Measurements from ENCODE around the gene EFTUD2. TPM values are rescaled to one million over a fixed set of nuclear protein-coding genes. Genes with fewer than 3 reads are reported as not detected.

Gene EFTUD2
- total RNA-seq, 1 experiment from 2014 or later = 84.5 TPM

DNA sequence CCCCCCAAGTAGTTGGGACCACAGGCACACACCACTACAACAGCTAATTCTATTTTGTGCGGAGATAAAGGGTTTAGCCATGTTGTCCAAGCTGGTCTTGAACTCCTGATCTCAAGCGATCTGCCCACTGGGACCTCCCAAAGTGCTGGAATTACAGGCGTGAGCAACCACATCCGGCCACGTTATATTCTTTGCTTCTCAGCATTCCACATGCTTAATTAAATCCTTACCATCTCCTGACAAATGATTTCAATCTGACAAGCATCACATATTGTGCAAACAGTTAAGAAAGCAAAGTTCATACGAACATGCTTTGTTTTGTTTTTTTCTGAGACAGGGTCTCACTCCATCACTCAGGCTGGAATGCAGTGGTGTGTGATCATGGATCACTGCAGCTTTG is 33.3 kb downstream of the EFTUD2 start:
- no peak for DNase-seq (ENCODE audit: low read depth)
- in situ Hi-C loops (cut with HindIII; ENCODE audit: low pct_unique_long_range_greater_than_20kb, low sequenced_read_pairs) = no loop called here

DNA sequence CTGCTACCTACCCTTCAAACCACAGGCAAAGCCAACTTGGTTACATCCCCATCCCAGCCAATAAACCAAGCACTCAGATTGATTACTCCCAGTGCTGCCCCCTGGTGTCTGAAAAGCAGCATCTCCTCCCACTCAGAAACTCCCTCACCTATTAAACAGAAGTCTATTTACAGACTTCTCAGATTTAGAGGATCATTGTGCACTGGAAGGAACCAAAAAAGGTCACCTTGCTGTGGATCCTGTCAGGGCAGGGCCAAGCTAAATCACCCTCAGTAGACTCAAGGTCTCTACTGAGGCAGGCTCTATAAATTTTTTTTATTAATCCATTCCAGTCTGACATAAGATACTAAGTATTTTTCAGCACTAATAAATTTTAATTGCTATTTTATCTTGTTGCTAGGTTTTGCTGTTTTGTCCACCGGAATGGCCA is 34.0 kb downstream of the EFTUD2 start:
- DNase-seq (ENCODE audit: low read depth) = peak; percentile 45
- in situ Hi-C loops (cut with HindIII; ENCODE audit: low pct_unique_long_range_greater_than_20kb, low sequenced_read_pairs) = no loop called here

DNA sequence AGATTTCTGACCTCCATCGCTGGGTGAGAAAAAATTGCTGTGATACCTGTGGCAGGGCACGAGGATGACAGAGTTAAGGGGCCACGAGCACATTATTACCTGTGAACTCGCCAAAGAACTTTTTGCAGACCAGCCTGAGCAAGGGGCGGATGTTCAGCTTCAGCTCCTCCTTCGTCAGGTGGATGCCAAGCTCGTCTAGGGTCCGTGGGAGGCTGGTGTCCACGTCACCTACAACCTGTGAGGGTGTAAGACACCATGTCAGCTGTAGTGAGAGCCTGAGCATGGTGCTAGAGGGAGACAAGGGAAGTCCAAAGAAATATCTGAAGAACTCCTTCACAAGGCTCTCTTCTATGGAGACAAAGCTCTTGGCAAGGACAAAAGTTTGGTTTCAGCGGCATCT is 34.4 kb downstream of the EFTUD2 start:
- DNase-seq (ENCODE audit: low read depth) = no peak
- in situ Hi-C loops (cut with HindIII; ENCODE audit: low pct_unique_long_range_greater_than_20kb, low sequenced_read_pairs) = no loop called here

DNA sequence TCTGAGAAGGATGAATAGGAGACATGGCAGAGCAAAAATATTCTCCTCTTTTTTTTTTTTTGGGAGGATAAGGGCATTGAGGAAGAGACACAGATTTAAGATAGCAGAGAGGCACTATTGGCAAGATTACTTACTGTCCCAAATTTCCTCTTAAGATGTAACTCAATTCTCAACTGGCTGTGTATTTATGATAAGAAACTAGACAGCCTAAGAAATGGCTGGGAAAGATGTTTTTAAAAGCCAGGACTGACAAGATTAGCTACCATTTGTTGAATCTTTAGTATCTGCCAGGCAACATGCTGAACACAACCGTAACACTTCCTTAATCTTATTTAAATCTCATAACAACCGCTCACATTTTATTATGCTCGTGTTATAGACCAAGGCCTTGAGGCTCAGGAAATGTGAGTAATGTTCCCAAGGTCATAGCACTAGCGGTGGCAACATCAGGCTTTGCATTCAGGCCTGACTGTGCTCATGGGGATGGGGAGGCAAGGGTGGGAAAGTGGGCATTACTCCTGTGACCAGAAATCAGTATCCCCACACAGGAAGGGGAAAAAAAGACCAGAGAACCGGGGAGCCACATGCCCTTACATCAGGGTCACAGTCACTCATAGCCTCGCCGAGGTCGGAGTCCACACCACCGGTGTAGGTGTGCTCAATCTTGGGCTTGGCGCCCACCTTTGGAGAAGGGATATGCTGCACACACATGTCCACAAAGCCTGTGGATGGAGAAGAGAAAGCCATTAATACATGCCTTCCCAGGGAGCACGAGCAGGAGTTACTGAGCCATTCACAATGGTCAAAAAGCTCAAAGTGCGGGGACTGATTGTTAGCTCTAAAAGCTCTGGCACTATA is 36.0 kb downstream of the EFTUD2 start:
- DNase-seq (ENCODE audit: low read depth) = no peak
- in situ Hi-C loops (cut with HindIII; ENCODE audit: low pct_unique_long_range_greater_than_20kb, low sequenced_read_pairs) = no loop called here

DNA sequence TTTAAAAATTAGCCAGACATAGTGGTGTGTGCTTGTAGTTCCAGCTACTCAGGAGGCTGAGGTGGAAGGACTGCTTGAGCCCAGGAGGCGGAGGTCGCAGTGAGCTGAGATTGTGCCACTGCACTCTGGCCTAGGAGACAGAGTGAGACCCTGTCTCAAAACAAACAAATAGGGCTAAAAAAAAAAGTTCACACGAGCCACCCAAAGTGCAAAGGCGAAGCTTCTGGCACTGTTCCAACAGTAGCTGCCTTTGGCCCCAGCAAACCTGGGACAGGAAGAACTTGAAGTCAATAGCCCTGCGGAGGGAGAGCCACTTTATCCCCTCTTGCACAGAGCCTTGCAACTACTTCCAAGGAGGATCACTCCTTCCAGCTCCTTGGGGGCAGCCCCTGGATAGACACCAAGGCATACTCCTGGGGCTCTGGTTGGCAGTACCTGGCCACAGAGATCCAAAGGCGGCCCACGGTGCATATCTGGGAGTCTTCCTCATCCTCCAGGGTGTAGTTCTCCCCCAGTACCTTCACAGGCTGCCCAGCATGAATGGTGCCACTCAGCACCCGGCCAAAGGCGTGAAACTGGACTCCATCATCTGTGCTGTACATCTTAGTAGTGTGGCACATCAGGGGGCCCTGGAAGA is 36.8 kb downstream of the EFTUD2 start:
- in situ Hi-C loops (cut with HindIII; ENCODE audit: low pct_unique_long_range_greater_than_20kb, low sequenced_read_pairs) = no loop called here
- no peak for DNase-seq (ENCODE audit: low read depth)

DNA sequence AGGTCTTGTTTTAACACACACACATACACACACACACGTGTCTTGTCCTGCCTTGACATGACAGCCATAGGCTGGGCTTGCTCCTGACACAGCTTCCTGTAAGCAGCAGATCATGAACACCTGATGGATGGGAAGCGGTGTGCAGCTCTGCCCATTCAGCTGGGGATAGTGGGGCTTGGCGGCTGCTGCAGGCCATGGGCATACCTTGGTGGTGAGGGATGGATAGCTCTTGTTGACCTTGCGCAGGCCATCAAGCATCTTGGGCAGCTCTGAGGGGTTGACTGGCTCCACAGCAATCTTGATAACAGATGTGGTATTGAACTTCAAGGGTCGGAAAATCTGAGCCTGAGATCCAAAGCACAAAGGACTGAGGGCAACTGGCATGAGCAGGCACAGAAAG is 39.5 kb downstream of the EFTUD2 start:
- in situ Hi-C loops (cut with HindIII; ENCODE audit: low pct_unique_long_range_greater_than_20kb, low sequenced_read_pairs) = no loop called here

DNA sequence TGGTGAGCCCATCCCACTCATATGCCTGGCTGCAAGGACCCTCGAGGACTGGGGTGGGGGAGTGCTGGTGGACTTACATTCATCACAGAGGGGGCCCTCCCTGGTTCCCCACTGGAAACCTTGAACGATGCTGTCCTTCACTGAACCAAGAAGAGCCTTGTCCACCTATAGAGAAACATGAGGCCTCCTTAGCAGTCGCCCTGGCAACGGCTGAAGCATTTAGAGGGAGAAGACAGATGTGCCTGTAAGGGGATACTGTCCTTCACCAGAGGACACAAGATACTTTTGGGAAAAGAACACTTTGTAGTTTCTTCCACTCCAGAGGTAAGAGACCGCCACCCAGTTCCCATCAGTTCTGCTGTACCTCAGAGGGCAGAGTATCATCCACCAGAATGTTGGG is 45.1 kb downstream of the EFTUD2 start:
- no peak for DNase-seq (ENCODE audit: low read depth)
- in situ Hi-C loops (cut with HindIII; ENCODE audit: low pct_unique_long_range_greater_than_20kb, low sequenced_read_pairs) = no loop called here

More for the DNA sequence above, 39.5 kb downstream of the EFTUD2 start:
- no peak for DNase-seq (ENCODE audit: low read depth)

DNA sequence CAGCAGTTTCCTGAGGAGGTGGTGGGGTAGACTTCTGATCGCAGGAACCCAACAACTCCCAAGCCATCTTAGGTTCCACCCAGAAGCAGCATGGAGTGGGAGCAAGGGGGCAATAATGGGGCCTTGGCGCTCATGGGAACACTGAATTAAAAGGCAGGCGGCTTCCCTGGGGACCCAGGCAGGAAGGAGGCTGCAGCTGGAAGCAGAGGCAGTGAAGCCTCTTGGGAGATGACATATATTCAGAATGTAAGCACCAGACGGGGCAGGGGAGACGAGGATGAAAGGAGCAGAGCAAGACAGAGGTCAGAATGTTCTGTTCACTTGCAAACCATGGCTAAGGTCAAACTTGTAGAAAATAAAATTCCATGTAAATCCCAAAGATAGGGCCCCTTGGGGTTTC is 48.6 kb downstream of the EFTUD2 start:
- in situ Hi-C loops (cut with HindIII; ENCODE audit: low pct_unique_long_range_greater_than_20kb, low sequenced_read_pairs) = no loop called here
- no peak for DNase-seq (ENCODE audit: low read depth)

DNA sequence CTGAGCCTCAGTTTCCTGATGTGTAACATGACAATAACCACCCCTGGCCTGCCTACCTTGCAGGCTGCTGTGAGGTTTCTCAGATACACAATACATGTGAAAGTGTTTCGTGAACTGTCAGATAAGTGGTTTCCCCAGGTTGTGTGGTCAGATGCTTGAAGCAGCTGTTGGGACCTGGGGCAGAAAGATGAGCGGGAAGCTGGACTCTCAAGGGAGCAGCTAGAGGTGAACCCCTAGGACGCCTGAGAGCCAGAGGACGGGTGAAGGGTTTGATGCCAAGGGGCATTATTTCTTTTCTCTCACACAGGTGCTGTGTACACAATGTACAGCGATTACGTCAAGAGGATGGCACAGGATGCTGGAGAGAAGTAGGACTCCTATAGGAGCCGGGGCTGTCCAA is 49.2 kb downstream of the EFTUD2 start:
- no peak for DNase-seq (ENCODE audit: low read depth)
- in situ Hi-C loops (cut with HindIII; ENCODE audit: low pct_unique_long_range_greater_than_20kb, low sequenced_read_pairs) = no loop called here

DNA sequence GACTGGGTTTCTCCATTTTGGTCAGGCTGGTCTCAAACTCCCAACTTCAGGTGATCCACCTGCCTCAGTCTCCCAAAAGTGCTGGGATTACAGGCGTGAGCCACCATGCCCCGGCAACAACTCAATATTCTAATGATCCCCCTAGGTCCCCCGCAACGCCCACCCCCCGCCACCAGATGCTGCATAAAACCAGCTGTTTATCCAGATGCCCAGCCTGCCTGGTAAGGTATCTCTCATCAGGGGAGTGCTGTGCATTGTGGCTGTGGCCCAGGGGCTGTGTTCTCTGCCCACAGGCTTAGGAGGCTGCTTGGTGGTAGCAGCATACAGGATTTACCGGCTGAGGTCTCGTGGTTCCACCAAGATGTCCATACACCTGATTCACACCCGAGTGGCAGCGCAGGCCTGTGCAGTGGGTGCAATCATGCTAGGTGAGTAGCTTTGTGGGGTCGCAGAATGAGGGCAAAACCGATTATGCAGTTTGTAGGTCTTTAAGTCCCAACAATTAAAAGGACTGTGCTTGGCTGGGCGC is 50.2 kb downstream of the EFTUD2 start:
- no peak for DNase-seq (ENCODE audit: low read depth)
- in situ Hi-C loops (cut with HindIII; ENCODE audit: low pct_unique_long_range_greater_than_20kb, low sequenced_read_pairs) = no loop called here

DNA sequence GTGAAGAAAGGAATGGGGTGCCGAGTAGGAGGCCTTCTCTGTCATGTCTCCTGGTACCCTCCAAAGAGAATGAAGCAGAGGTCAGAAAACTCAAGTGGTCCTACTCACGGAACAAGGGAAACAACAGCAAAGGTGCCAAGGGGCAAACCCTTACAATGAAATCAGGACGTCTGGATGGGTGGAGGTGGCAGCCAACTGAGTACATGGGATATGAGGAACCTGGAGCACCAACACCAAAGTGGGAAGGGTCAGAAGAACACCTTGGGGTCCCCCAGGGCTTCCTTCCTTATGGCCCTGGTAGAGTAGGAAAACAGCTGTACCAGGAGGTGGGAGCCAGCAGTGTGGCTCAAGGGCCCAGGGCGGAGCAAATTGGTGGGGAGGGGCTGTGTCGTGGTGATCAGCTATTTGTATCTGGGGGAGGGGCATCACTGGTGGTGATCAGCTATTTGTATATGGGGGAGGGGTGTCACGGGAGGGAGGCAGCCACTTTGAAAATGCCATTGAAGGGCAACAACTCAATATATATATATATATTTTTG is 50.9 kb downstream of the EFTUD2 start:
- in situ Hi-C loops (cut with HindIII; ENCODE audit: low pct_unique_long_range_greater_than_20kb, low sequenced_read_pairs) = no loop called here
- no peak for DNase-seq (ENCODE audit: low read depth)

DNA sequence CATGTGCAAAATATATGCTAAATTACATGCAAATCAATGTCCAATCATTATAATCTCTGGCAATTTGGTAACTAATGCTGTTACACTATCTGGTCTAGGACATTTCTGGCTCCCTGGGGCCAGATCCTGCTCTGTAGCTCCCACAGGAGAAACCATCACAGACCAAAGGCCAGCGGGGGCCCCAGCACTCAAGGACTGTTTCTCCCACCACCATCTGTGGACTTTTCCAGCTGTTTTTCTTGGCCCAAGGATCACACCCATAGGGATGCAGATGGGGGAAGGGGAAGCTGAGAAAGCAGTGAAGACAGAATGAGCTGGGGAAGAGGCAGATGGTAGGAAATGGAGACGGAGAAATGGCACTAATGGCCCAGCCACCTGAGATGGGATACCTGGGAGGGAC is 51.7 kb downstream of the EFTUD2 start, which contains the start of gene HIGD1B:
TSS of gene HIGD1B (plus strand) at position 298 of the 400 bp plus-strand sequence. CDS start 270 bp downstream, outside the sequence.
- in situ Hi-C loops (cut with HindIII; ENCODE audit: low pct_unique_long_range_greater_than_20kb, low sequenced_read_pairs) = no loop called here

DNA sequence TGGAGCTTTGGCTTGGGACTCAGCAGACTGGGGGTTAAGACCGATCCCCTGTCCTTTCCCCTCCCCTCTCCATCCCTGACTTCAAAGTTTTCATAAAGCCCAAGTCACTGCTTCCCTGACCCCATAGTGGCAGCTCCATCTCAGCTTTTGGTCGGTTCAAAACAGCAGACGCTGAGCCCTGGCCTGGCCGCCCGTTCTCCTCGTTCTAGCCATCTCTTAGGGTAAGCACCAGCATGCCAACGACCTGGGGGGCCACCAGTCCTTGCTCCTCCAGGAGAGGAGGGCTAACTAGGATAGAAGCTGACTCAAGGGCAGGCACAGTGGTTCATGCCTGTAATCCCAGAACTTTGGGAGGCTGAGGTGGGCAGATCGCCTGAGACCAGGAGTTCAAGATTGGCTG is 53.0 kb downstream of the EFTUD2 start:
- in situ Hi-C loops (cut with HindIII; ENCODE audit: low pct_unique_long_range_greater_than_20kb, low sequenced_read_pairs) = no loop called here
- DNase-seq (ENCODE audit: low read depth) = no peak

More for the DNA sequence above, 51.7 kb downstream of the EFTUD2 start, which contains the start of gene HIGD1B:
- DNase-seq (ENCODE audit: low read depth) = no peak

DNA sequence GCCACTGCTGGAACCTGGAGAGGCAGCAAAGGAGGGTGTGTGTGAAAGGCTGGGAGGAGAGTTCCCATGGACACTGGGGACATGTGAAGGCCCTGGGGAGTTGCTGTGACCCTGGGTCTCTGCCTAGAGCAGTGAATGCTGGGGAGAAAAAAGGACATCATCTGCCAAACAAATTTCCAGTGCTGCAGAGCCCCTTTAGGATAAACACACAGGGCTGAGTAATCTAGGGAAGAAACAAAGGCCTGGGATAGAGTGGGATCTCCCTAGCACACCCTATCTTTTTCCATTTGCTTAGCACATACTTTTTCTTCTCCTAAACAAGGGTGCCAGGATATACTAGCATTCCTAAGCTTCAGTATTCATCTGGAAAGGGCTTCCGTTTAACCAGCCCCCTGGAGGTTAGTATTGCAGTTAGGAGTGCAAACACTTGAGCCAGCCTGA is 54.8 kb downstream of the EFTUD2 start:
- no peak for DNase-seq (ENCODE audit: low read depth)
- in situ Hi-C loops (cut with HindIII; ENCODE audit: low pct_unique_long_range_greater_than_20kb, low sequenced_read_pairs) = no loop called here

DNA sequence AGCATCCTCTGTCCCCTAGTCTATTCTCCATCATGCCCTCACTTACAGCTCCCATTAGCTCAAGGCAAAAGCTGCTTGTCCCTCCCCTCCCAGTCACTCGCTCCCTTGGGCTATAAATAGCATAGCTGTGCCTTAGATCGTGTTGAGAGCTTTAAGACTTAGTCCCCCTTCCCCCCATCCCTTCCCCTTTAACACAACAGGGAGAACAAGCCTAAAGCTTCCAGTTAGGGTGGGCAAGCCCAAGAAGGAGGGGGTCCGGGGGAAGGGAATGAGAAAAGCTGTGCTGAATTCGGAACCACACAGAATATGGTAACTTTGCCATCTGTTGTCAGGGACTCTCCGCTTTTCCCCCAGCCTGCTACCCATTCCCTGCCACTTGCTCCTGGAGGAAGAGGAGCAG is 56.5 kb downstream of the EFTUD2 start:
- in situ Hi-C loops (cut with HindIII; ENCODE audit: low pct_unique_long_range_greater_than_20kb, low sequenced_read_pairs) = no loop called here

DNA sequence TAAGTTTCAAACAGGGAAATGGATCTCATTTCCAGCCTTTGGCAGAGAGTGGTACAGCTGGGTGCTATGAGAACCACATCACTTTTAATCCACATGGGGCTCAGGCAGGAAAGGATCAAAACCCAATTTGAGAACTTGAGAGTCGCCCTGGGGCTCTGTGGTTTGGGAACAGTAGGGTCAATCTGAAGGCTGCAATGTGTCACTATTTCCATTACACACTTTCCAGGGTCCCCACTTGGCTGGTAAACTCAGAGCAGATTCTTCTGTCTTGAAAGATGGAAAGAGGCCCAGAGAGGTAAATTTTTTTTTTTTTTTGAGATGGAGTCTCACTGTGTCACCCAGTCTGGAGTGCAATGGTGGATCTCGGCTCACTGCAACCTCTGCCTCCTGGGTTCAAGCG is 58.3 kb downstream of the EFTUD2 start:
- in situ Hi-C loops (cut with HindIII; ENCODE audit: low pct_unique_long_range_greater_than_20kb, low sequenced_read_pairs) = no loop called here
- no peak for DNase-seq (ENCODE audit: low read depth)

More for the DNA sequence above, 56.5 kb downstream of the EFTUD2 start:
- no peak for DNase-seq (ENCODE audit: low read depth)

DNA sequence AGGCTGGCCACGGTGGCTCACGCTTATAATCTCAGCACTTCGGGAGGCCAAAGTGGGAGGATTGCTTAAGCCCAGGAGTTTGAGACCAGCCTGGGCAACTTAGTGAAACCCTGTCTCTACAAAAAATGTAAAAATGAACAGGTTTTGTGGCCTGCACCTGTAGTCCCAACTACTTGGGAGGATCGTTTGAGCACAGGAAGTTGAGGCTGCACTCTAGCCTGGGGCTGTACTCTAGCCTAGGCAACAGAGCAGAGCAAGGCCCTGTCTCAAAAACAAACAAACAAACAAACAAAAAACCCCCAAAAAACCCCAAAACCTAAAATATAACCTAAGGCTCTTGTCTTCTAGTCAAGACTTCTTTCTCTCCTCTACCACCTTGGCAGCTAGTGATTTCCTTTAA is 59.0 kb downstream of the EFTUD2 start:
- in situ Hi-C loops (cut with HindIII; ENCODE audit: low pct_unique_long_range_greater_than_20kb, low sequenced_read_pairs) = no loop called here
- DNase-seq (ENCODE audit: low read depth) = no peak

DNA sequence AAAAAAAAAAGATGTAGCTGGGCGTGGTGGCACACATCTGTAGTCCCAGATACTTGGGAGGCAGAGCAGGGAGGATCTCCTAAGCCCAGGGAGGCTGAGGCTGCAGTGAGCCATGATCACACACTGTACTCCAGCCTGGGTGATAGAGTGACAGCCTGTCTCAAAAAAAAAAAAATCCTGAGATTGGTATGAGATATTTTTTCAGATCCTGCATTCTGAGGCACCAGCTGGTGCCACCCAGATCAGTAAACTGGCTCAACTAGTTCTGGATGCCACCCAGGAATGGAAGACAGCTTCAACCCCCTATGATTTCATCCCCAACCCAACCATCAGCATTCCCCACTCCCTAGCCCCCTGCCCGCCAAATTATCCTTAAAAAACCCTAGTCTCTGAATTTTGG is 62.0 kb downstream of the EFTUD2 start:
- no peak for DNase-seq (ENCODE audit: low read depth)
- in situ Hi-C loops (cut with HindIII; ENCODE audit: low pct_unique_long_range_greater_than_20kb, low sequenced_read_pairs) = no loop called here

DNA sequence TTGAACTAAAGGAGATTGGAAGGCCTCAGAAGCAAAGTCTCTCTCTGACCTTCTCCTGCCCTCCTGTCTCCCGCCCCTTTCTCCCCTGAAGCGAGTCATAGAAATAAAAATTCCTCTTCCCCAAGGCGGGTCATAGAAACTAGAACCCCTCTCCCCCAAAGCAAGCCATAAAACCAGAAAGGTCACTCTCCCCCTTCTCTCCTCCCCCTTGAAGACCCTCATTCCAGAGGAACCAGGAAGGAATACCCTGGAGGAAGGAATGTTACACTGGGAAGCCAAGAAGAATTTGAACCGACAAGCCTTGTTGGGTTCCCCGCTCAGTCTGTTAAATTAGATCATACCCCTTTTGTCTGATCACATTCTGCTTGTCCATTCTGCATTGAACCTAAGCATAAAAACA is 66.4 kb downstream of the EFTUD2 start:
- no peak for DNase-seq (ENCODE audit: low read depth)

More for the DNA sequence above, 66.4 kb downstream of the EFTUD2 start:
- in situ Hi-C loops (cut with HindIII; ENCODE audit: low pct_unique_long_range_greater_than_20kb, low sequenced_read_pairs) = no loop called here
